GM18519 (cell line): Measurements from ENCODE around the gene KCNH1.

Experiments
- ATAC-seq: cut with Tn5 transposase; IDR thresholded peaks from one replicate; pipeline ENCODE4 v1.9.1; 2021; ENCODE audit warnings: mild to moderate bottlenecking, moderate library complexity; ENCODE audit not compliant: unreplicated experiment, low FRiP score

The KCNH1 gene

GRCh38 chr1:210697185-210697584 is 436.8 kb downstream of the KCNH1 start:
- no peak for ATAC-seq

- ATAC-seq: peak; percentile 96
Measured at GRCh38 chr1:210696709-210697108, 437.2 kb downstream of the KCNH1 start.

- no peak for ATAC-seq
Measured at GRCh38 chr1:210695026-210695425, 438.9 kb downstream of the KCNH1 start.

- ATAC-seq: peak; percentile 36
Measured at GRCh38 chr1:210692796-210693195, 441.2 kb downstream of the KCNH1 start.

GRCh38 chr1:210691039-210691610 is 442.8 kb downstream of the KCNH1 start:
- ATAC-seq: no peak

GRCh38 chr1:210690236-210690635 is 443.7 kb downstream of the KCNH1 start:
- ATAC-seq: no peak

- ATAC-seq: no peak
Measured at GRCh38 chr1:210689826-210690225, 444.1 kb downstream of the KCNH1 start.

GRCh38 chr1:210688512-210689234 is 445.3 kb downstream of the KCNH1 start:
- ATAC-seq: no peak

GRCh38 chr1:210687582-210688279 is 446.2 kb downstream of the KCNH1 start:
- ATAC-seq: no peak

- ATAC-seq: no peak
Measured at GRCh38 chr1:210686841-210687240, 447.1 kb downstream of the KCNH1 start.

GRCh38 chr1:210685295-210685650 is 448.7 kb downstream of the KCNH1 start:
- no peak for ATAC-seq

- peak; percentile 70 for ATAC-seq
Measured at GRCh38 chr1:210684466-210685294, 449.3 kb downstream of the KCNH1 start.

GRCh38 chr1:210683403-210684047 is 450.4 kb downstream of the KCNH1 start:
- ATAC-seq: no peak

GRCh38 chr1:210681158-210681557 is 452.8 kb downstream of the KCNH1 start:
- ATAC-seq: no peak

- ATAC-seq: no peak
Measured at GRCh38 chr1:210678306-210678705, 455.6 kb downstream of the KCNH1 start.

- peak; percentile 69 for ATAC-seq
Measured at GRCh38 chr1:210677533-210677932, 456.4 kb downstream of the KCNH1 start.

GRCh38 chr1:210676539-210676938 is 457.4 kb downstream of the KCNH1 start:
- no peak for ATAC-seq

- no peak for ATAC-seq
Measured at GRCh38 chr1:210674151-210674550, 459.8 kb downstream of the KCNH1 start.

- no peak for ATAC-seq
Measured at GRCh38 chr1:210669951-210670350, 464.0 kb downstream of the KCNH1 start.
